ENCODE data around the gene TRIM72. TPM values are rescaled to one million over a fixed set of nuclear protein-coding genes. Genes with fewer than 3 reads are reported as not detected.

Gene TRIM72
- total RNA-seq, 1 donor from 2014 or later: 0.06 TPM

DNA sequence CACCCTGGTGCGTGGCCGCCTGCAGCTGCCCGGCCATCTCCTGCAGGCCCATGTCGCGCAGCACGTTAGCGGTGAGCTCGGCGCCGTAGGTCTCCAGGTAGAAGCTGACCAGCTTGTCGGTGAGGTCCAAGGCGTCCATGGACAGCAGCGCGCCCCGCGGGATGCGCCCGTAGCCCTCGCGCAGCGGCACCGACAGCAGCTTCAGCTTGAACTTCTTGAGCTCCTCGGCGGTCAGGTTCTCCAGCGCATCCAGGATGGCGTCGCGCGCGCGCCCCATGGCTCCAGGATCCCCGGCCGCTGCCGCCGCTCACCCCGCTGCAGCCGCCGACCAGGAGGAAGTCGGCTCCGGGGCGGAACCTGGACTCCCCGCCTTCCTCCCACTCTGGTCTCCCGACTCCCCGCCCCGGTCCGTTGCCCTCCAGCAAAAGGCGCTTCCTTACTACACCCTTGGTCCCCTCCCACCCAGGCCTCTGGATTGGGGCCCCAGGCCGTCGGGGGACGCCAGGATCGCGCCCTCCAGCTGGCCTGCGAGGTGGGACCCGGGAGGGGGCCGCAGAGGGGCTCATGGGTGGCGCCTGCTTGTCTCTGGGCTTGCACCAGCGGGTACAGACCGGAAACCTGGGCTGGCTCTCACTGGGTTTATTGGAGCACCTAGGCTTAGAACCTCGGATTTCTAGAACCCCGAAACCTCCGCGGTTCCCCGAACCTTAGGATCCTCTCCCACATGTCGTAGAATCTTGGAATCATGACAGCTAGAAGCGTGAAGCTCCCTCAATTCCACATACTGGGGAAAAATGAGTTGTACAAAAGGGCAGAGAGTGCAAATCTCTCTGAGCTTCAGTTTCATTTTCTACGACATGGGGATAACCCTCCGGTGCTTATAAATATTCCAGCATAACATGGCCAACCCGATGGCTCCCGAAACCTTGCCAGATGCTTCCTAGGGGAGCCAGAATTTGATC, 11.2 kb upstream of the TRIM72 start, which contains the start of gene PYCARD:
Gene PYCARD (minus strand): TSS at position 347 of the 962 bp plus-strand sequence. CDS start 70 bp downstream, at position 277.
- intact Hi-C loops (cut with DNase I): no loop called here
- no peaks in the 10 kb centered on the region for H3K9me3 ChIP-seq
- H3K4me1 ChIP-seq: peaks cover 31% of the 10 kb centered on the region
- peak within 1 kb of the TSS; percentile 99 for H3K4me3 ChIP-seq
- peaks cover 2% of the 10 kb centered on the region for H3K27me3 ChIP-seq (ENCODE audit: low read depth)
- H3K27ac ChIP-seq: peak within 1 kb of the TSS; percentile 88
- H3K36me3 ChIP-seq: peaks cover 27% of the 10 kb centered on the region
- peak; percentile 85 to 88 for ATAC-seq
- no peak for TF ChIP-seq CTCF (IDR thresholded peaks at IDR 0.05)
- peak; percentile 89 for DNase-seq

DNA sequence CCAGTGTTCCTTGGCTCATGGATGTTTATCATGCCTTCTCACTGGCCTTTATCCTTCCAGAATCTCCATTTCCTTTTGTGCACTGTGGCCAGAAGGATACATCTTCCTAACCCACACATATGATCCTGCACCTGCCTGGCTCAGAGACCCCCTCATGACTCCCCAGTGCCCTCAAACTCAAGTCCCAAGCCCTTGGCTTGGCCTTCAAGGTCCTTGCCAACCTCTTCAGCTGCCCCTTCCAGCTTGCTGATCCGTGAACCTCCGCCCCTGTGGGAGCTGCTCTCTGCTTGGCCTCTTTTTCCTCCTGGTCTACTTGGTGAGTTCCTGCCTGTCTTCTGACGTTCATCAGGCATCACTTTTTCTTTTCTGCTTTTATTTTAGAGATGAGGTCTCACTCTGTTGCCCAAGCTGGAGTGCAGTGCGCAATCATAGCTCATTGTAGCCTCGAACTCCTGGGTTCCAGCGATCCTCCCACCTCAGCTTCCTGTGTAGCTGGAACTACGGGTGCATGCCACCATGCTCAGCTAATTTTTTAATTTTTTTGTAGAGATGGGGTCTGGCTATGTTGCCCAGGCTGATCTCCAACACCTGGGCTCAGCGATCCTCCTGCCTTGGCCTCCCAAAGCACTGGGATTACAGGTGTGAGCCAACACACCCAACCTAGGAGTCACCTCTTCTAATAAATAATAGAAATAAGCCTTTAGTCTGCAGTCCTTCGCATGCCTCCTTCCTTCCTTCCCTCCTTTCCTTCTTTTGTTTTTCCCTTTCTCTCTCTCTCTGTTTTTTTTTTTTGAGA, 8.8 kb upstream of the TRIM72 start:
- Histone ChIP-seq H3K4me1 (peaks cover 31% of the 10 kb centered on the region), H3K27me3 (ENCODE audit: low read depth) (peaks cover 4% of the 10 kb centered on the region), H3K27ac (no peak overlapping the region), H3K9me3 (no peaks in the 10 kb centered on the region), H3K4me3 (no peak overlapping the region), H3K36me3 (peaks cover 4% of the 10 kb centered on the region)
- intact Hi-C loops (cut with DNase I): no loop called here
- TF ChIP-seq CTCF (IDR thresholded peaks at IDR 0.05): no peak
- DNase-seq (no peak), ATAC-seq (no peak)

DNA sequence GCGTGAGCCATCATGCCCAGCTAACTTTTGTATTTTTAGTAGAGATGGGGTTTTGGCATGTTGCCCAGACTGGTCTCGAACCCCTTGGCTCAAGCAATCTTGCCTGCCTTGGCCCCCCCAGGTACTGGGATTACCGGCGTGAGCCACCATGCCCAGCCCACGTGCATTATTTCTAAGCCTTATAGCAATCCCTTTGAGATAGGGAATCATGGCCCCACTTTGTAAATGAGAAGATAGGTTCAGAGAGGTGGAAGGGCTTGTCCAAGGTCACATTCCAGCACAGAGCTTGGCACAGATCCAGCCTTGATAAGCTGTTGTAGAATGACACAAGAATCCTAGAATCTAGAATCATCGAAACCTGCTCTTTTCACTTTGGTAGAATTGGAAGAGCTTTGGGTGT, 7.1 kb upstream of the TRIM72 start:
- peaks cover 15% of the 10 kb centered on the region for H3K4me1 ChIP-seq
- H3K27me3 ChIP-seq (ENCODE audit: low read depth): peaks cover 4% of the 10 kb centered on the region
- H3K36me3 ChIP-seq: no peaks in the 10 kb centered on the region
- TF ChIP-seq CTCF (IDR thresholded peaks at IDR 0.05): no peak
- no peak overlapping the region for H3K27ac ChIP-seq
- H3K9me3 ChIP-seq: no peaks in the 10 kb centered on the region
- ATAC-seq (no peak), DNase-seq (no peak)
- intact Hi-C loops (cut with DNase I): no loop called here
- H3K4me3 ChIP-seq: no peak overlapping the region

DNA sequence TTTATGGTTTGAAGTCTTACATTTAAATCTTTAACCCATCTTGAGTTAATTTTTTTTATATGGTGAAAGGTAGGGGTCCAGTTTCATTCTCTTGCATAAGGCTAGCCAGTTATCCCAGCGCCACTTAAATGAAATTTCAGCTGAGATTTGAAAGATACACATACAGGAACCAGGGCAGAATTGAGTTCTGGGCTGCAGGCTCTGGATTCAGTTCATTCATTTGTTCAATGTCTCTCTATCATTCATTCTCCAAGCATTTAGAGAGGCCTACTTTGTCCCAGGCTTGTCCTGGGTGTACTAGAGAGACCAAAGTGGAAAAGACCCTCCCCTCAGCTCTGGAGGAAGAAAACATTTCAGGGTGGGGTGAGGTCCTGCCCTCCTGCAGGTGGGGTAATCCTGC, 577 bp upstream of the TRIM72 start:
- no peak for TF ChIP-seq CTCF (IDR thresholded peaks at IDR 0.05)
- Histone ChIP-seq H3K9me3 (no peaks in the 10 kb centered on the region), H3K4me1 (peaks cover 28% of the 10 kb centered on the region), H3K4me3 (no peak overlapping the region), H3K27me3 (ENCODE audit: low read depth) (peaks cover 40% of the 10 kb centered on the region), H3K36me3 (no peaks in the 10 kb centered on the region), H3K27ac (no peak overlapping the region)
- DNase-seq (no peak), ATAC-seq (no peak)
- intact Hi-C loops (cut with DNase I): no loop called here

- peaks cover 28% of the 10 kb centered on the region for H3K4me1 ChIP-seq
- H3K4me3 ChIP-seq: peak overlapping the region; percentile 64
- ATAC-seq (peak; percentile 36 to 47), DNase-seq (peak; percentile 53)
- H3K27me3 ChIP-seq (ENCODE audit: low read depth): peaks cover 48% of the 10 kb centered on the region
- no peaks in the 10 kb centered on the region for H3K9me3 ChIP-seq
- H3K36me3 ChIP-seq: no peaks in the 10 kb centered on the region
- intact Hi-C loops (cut with DNase I): no loop called here
- H3K27ac ChIP-seq: no peak overlapping the region
- TF ChIP-seq CTCF (IDR thresholded peaks at IDR 0.05): no peak
Observed at GRCh38 chr16:31214708-31215286, 878 bp downstream of the TRIM72 start.

Data from lower lobe of right lung (tissue), 2 donors.